HG03025 (cell line): ENCODE data around the gene RS1.

Experiments
- ATAC-seq: cut with Tn5 transposase; IDR thresholded peaks from one replicate; pipeline ENCODE4 v1.9.1; 2021; ENCODE audit warnings: mild to moderate bottlenecking, moderate library complexity; ENCODE audit not compliant: unreplicated experiment, low FRiP score

The RS1 gene

DNA sequence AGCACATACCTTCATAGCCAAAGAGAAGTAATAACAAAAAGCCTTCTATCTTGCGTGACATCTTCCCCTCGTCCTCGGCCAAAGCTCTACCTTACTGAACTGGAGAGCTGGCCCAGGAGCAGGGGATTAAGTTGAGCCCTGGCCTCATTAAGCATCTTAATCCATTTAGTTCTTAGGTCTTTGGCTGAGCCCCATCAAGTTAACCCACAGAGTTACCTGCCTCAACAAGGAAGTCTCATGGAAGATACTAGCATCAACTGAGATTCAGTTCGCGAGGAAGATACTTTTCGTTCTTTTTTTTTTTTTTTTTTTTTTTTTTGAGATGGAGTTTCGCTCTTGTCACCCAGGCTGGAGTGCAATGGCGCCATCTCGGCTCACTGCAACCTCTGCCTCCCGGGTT lies at the start of gene RS1:
Gene RS1 (minus strand): TSS at position 101 of the 400 bp plus-strand sequence. CDS start 40 bp downstream, at position 61.
- no peak for ATAC-seq

DNA sequence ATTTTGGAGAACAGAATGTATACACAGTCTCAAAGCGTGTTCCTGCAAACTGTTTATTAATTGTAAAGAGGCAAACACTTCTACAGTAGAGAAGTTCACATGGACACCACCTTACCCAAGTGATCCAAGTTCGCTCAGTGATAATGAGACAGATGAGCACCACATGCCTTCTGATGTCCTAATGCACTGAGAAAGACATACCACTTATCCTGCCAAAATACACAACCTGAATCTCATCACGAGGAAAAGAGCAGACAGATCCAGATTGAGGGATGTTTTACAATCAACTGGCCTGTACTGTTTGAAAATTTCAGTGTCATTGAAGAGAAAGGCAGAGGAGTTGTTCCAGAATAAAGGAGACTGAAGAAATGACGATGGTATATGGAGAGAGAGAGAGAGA lies 47.9 kb upstream of the RS1 start:
- no peak for ATAC-seq

DNA sequence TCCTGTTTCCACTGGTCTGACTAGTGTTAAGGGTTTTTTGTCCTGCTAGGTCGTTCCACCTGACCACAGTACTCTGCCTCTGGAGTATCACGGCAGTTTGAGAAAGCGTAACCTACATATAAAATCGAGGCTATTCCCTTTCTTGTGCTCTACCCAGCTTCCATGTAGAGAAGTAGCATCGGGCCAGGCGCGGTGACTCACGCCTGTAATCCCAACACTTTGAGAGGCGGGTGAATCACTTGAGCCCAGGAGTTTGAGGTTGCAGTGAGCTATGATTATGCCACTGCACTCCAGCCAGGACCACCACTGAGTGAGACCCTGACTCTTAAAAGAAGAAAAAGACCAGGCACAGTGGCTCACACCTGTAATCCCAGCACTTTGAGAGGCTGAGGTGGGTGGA lies 43.0 kb upstream of the RS1 start:
- ATAC-seq = no peak

DNA sequence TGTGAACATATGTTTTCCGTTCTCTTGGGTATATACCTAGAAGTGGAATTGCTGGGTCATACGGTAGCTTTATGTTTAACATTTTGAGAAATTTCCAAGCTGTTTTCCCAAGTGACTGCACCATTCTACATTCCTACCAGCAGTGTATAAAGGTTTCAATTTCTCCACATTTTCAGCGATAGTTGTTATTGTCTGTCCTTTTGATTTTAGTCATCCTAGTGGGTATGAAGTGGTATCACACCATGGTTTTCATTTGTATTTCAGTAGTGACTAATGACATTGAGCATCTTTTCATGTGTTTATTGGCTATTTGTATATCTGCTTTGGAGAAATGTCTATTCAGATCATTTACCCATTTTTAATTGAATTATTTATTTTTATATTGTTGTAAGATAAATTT lies 37.9 kb upstream of the RS1 start:
- no peak for ATAC-seq

DNA sequence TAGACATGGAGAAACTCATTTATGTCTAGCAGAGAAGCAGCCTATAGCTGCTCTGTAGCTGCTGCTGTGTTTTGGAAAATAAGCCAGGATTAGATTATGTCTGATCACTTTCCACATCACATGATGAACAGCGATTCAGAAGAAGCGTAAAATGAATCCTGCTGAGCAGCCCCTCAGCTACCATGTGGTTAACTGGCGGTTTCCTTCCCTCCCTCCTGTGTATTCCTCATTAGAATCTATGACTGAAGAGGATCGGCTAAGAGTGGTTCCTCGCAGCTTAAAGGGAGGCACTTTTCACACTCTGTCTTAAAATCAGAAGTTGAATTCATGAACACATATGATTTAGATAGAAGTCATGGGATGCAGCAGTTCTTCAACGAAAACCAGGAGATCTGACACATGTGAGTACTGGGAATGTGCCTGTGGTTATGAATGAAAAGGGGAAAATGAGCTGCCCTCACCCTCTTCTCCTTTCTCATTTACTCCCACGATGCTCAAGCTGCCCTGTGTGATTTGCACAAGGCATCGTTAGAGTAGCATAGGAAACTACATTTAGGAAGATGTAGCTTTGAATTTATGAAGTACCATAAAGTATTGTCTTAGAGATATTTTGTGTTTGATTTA lies 35.6 kb upstream of the RS1 start, which contains the start of gene PPEF1:
Gene PPEF1 (plus strand): TSS at position 220 of the 624 bp plus-strand sequence. CDS start 136 bp downstream, at position 356.
- ATAC-seq = no peak

DNA sequence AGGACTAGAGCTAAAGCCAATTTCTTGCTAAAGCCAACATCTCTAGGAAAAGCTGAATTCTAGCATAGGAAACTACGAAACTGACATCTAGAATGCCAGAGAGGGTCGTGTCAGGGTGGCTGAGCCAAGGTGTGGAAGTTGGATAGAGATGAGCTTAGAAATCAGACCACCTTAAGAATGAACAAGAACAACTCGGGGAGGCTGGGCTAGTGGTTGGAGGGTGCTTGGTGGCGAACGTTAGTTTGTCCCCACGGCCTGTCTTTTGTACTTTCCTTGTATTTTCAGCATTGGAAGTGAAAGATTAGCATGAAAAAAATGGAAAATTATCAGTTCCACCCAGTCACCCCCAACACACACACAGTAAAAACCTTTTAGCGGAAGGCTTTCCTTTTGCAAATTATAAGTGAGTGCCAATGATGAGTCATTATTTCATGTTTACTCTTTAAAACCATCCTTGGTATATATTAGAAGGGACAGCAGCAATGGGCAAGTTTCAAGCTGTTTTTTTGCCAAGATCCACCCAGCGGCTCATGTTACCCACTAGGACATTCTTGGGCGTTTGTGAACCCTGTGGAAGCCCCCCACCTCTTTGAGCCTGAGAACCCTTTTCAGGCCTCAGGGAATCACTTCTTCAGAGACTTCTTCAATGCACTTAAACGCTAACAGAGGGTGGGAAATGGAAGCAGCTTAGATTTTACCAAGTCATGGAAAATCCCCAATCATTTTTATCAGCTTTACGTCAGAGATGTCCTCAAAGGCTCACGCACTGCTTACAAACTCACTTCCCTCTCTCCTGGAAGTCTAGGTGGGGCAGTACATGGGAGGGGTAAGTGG lies 30.7 kb upstream of the RS1 start:
- ATAC-seq = no peak

DNA sequence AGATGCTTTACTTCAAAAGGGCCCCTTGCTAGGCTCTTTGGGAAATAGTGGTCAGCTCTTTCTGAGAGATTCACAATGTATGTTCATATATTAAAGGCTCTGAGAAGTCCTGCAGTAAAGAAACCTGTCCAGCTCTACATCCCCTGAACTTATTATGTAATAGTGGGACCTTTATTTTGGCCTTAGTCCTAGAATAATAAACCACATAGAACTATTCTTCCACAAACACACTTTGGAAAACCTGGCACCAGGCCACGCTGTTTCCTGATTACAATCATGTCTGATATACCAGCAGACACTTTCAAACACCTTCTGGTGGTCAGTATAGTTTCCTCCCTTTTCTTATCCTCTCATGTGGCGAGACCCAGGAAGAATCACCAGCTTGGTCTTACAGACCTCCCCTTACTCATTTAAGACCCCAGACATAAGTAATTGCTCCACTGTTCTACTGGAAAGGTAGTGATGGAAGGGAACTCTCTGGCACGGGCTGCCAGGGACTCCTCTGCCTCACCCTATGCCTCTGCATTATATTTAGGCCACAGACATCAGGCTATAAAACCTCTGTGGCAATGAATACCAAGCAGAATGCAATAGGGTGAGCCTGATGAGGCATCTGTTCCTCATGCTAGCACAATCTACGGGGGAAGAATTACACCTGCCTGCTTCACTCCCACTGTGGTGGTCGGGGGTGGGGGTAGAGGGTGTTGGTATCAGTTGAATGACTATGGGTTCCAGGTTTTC lies 29.9 kb upstream of the RS1 start:
- ATAC-seq = no peak

DNA sequence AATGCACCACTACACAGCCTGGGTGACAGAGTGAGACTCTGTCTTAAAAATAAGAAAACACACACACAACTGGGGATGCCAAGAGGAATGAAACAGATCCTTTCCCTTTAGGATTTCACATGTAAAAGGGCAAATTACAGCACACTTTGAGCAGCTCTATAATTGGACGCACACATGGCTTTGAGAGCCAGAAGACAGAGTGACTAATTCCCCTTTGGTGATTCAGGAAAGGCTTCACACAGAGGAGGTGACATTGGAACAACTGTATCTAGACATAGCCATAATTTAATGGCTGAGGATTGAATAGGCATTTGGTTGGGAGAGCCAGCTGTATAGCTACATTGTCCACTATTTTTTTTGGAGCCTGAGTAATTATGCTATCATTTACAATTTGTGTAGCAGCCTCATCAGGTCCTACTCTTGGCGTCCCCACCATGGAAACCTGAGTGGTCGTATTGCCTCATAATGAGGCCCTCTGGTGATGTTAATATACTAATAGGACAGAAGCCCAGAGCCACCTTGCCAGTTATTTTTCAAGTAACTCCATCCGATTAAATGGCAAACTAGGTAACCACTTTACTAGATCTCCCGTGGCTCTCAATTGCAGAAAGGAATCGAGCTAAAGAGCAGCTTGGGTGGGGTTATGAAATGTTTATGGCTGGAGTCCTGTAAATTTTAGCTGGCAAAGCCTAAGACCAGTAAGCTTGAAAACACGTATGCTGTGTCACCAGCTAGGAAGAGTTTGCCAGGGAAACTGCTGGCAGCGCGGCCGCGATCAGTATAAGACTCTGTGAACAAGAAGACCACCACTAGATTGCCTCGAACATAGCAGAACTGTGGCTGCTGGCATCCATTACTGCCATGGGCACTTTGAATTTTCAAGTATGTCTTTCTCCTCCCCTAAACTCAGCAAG lies 27.1 kb upstream of the RS1 start:
- ATAC-seq = no peak

DNA sequence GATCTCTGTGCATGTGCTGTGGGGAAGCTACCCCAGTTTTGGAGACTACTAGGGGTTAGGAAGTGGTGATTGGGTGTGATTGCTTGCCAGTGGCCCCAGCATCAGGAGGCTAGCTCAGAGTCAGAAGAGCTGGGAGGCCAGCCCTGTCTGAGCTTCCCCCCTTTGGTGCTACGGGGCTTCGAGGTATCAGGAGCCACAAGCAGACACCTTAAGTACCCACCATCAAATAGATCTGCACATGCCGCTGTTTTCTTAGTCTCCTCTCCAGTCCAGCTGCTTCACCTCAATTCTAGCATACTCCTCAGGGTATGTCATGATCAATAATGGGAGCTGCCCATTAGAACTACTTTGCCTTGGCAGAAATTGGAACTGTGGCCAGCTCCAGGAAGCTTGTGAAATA lies 24.7 kb upstream of the RS1 start:
- no peak for ATAC-seq

DNA sequence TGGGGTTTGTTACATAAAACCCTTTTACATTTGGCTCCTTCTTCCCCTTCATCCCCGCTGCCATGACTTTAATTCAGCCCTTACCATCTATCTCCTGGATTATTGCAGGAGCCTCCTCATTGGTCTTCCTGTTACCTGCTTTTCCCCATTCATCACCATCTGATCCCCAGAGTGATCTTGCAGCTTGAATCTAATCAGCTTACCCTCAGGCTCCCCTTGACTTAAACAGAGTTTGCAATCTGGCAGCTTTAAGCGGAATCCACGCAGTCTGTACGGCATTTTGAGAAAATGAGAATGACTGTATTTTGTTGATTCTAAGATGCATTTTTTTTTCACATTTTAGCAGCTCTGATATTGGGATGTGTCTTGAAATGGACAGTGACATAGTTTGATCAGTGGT lies 20.6 kb upstream of the RS1 start:
- ATAC-seq = no peak

DNA sequence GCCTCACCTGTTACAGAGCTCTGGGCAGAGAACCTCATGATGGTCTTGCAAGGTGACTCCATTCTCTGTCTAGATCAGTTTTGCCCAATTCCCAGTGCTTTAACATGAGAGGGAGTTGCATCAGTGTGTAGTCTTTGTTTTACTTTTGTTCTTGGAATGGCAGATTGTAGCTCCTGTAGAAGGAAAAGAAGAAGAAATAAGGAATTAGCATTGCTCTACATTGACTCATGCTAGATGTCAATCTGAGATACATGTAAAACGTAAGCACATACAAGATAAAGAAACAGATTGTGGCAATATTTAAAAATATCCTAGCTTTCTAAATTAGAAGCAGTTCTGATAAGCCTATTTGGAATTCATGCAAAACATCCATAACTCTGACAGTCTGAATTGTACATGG lies 19.5 kb upstream of the RS1 start:
- no peak for ATAC-seq

DNA sequence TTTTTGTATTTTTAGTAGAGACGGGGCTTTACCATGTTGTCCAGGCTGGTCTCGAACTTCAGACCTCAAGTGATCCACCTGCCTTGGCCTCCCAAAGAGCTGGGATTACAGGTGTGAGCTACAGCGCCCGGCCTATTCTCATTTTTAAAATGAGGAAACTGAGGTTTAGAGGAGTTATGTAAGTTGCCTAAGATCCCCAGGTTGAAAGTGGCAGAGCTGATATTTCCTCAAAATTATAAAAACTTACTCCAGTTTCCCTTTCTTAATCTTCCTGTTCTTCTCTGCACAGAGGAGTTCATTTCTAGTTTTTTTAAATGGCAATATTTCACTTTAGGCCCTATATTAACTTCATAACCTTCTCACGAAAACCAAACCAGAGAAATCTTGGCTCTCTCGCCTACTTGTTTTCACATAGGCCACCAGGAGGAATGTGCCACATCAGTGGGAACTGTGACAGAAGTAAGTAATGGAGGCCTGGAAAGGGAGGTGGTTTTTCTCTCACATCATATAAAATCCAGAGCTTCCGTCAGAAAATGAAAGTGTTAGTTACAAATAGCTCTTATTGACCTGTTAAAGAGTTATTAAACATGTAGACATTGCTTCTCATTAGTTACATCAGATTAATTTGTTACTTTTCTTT lies 16.1 kb upstream of the RS1 start:
- ATAC-seq = no peak

DNA sequence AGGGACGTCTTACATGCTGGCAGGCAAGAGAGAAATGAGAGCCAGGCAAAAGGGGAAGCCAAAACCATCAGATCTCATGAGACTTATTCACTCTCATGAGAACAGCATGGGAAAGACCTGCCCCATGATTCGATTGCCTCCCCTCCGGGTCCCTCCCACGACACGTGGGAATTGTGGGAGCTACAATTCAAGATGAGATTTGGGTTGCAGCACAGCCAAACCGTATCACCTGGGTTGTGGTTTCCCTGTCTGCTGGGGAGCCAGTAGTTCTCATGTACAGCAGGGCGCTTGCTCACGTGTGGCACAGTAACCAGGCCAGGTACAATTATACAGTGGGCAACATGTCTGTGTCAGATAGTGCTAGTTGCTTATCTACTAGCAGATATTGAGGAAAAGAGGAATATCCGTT lies 11.1 kb upstream of the RS1 start:
- no peak for ATAC-seq

DNA sequence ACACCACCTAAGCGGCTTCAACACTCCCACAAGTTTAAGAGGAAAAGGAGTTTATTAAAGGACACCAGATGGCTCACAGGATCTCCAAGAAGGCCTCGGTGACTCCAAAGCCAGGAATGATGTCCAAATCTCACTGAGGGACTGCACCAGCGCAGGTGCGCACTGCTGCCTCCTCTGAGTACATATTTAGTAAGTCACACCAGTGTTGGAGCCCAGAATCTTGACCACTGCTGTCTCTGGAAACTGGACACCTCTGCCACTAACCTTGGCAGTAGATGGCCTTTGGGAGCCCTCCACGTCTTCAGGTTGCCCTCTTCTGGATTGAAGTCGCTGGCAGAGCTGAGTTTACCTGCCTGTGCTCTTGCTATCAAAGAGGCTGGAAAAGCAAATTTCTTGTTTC lies 10.1 kb upstream of the RS1 start:
- ATAC-seq = no peak

DNA sequence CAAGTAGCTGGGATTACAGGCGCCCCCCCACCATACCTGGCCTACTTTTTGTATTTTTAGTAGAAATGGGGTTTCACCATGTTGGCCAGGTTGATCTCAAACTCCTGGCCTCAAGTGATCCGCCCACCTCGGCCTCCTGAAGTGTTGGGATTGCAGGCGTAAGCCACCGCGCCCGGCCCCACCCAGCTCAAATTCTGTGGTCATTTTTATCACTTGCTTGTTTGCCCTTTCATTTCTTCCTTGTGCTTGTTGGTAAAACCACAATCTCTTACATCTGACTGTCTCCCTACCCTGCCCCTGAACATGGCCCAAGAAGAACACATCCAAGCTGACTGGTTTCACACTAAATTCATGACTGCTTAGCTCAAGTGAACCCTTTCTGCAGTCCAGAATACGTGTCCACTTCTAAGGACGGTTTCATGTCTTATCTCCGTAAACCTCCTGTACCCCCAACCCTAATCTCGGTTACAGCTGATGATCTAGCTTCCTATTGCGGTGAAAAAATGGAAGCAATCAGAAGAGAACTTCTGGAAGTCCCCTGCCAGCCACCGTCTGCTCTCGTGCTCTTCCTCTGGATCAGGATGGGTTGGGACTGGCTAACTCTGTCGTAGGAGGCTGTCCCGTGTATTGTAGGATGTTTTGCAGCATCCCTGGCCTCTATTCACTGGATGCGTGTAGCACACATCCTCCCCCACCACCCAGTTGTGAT lies 5.4 kb upstream of the RS1 start:
- ATAC-seq = no peak

DNA sequence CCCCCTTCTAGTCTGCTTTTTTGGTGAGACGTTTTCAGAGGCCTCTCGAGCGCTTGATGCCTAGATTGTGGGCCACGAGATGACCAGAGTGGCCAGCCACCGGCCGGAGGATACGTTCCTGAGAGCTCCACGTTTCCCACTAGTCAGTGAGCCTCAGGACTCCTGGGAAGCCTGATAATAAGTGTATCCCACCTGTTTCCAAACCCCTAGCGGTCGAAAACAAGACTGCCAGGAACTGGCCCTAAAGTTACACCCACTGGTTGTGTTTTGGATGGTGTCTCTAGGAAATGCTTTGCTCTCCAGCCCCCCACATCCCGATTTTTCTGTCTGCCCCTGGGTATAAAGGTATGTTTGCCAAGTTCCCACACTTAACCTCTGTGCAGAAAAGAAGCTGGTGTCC lies 4.6 kb upstream of the RS1 start:
- no peak for ATAC-seq

DNA sequence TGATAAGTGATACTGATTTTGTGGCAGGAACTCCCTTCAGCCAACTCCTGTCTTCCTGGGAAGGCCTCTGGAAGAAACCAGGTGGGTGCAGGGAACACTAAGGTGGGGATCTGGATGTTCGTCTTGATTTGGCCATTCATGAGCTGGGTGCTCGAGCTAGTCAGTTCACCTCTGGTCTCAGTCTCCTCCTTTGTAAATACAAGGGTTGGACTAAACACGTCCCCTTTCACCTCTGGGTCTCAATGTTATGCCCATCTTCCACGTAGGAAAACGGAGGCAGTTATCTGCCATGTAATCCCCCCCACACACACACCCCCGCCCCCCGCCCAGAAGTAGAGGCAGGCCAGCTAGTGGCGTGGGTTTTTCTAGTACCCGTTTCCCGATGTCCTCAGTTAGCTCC lies 4.1 kb upstream of the RS1 start:
- ATAC-seq = no peak

DNA sequence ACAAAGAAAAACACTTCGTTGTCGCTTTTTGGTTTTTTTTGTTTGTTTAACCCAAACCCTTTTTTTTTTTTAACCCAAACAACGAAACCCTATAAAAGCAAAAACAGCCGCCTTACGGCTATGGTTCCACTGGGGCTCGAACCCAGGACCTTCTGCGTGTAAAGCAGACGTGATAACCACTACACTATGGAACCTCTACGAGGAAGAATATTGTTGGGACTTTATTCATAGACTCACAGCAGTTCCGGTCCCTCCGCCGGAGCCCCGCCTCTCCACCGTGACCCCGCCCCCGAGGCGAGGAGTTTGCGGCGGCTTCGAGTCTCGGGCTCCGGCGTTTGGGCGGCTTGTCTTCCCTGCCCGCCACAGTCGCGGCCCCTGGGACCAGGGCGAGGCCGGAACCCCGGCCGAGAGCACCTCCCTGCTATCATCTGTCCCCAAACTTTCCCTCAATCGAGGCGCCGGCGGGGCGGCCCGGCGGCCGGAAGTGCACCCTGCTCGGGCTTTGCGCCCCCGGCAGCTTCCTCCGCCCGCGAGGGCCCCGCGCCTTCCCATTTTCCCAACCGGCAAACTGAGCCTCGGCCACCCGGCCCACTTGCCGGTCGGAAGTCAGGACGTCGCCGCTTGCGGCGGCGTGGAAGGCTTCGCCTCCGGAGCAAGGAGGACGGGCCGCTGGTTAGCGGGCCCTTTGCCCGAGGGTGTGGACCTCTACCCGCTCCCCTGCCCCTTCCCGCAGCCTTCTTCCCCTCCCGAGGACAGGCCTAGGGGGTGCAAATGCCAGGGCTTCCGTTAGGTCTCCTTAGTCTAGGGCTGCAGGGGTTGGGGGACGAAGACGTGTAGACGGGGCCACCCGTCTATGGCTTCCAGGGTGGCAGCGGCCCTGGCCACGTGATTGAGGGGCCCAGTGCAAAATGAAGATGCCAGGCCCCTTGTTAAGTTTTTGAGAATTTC lies 3.2 kb upstream of the RS1 start:
- peak; percentile 84 for ATAC-seq
